IMR-90 (cell line): ENCODE measurements around the gene PEX6. TPM values are rescaled to one million over a fixed set of nuclear protein-coding genes. Genes with fewer than 3 reads are reported as not detected.

Source experiments
- ATAC-seq: fragments of 200-7000 bp; cut with Tn5 transposase; 2 replicates; pipeline ENCODE4 v1.9.1; 2020; ENCODE audit warnings: low read depth, mild to moderate bottlenecking, moderate library complexity
- BruUV-seq: library from RNA; stranded (reverse); fragments of 400-500 nt; replicated peaks from 2 replicates; lab custom pipeline; 2021; lab: Mats Ljungman, UMichigan
- CTCF ChIA-PET: fragments of 300-600 bp; formaldehyde crosslinking; extraction: SDS; loops from one replicate; lab custom pipeline; 2021; ENCODE audit warnings: antibody characterized with exemption; lab: Yijun Ruan, JAX
- POLR2A ChIA-PET: fragments of 300-600 bp; sonication (Branson Sonifier 250); formaldehyde crosslinking; loops from one replicate; lab custom pipeline; 2022; ENCODE audit warnings: antibody characterized with exemption; ENCODE audit not compliant: unreplicated experiment; lab: Charles Lee
- DNase-seq: peaks from one replicate; pipeline ENCODE4 v3.0.0; 2013
- H2AFZ ChIP-seq: replicated peaks from 2 replicates; pipeline ENCODE3; 2013; ENCODE audit warnings: low read length, mild to moderate bottlenecking; ENCODE audit not compliant: poor library complexity
- H2AK5ac ChIP-seq: 2 replicates; pipeline ENCODE4 v1.6.1; 2013; ENCODE audit warnings: low read depth, low read length, inconsistent platforms
- H2AK9ac ChIP-seq: replicated peaks from 2 replicates; pipeline ENCODE3; 2013; ENCODE audit warnings: mild to moderate bottlenecking, low read depth, low read length, moderate library complexity; ENCODE audit not compliant: poor library complexity
- H2BK120ac ChIP-seq: 2 replicates; pipeline ENCODE4 v1.6.1; 2013; ENCODE audit warnings: low read depth, low read length, inconsistent platforms
- H2BK15ac ChIP-seq: 3 replicates; pipeline ENCODE4 v1.6.1; 2013; ENCODE audit warnings: low read depth, low read length, inconsistent platforms
- H2BK20ac ChIP-seq: 2 replicates; pipeline ENCODE4 v1.6.1; 2013; ENCODE audit warnings: low read depth, mild to moderate bottlenecking, inconsistent platforms, low read length, moderate library complexity
- H2BK5ac ChIP-seq: 2 replicates; pipeline ENCODE4 v1.6.1; 2013; ENCODE audit warnings: mild to moderate bottlenecking, low read depth, low read length, inconsistent platforms; ENCODE audit not compliant: poor library complexity, severe bottlenecking
- H3K14ac ChIP-seq: replicated peaks from 2 replicates; pipeline ENCODE4 v1.6.1; 2013; ENCODE audit warnings: low read depth, low read length, inconsistent platforms
- H3K18ac ChIP-seq: 2 replicates; pipeline ENCODE4 v1.6.1; 2013; ENCODE audit warnings: low read depth, low read length, control low read depth
- H3K23ac ChIP-seq: 2 replicates; pipeline ENCODE4 v1.6.1; 2013; ENCODE audit warnings: low read depth, low read length, inconsistent platforms
- H3K27ac ChIP-seq: 2 replicates; pipeline ENCODE4 v1.5.1; 2013; ENCODE audit warnings: mild to moderate bottlenecking, control low read depth, low read length; ENCODE audit not compliant: insufficient read depth
- H3K27me3 ChIP-seq: 2 replicates; pipeline ENCODE4 v1.6.1; 2013; ENCODE audit warnings: low read length; ENCODE audit not compliant: control insufficient read depth, insufficient read depth
- H3K36me3 ChIP-seq: 2 replicates; pipeline ENCODE4 v1.6.1; 2013; ENCODE audit warnings: low read length, mixed read lengths; ENCODE audit not compliant: control insufficient read depth, insufficient read depth
- H3K4ac ChIP-seq: 2 replicates; pipeline ENCODE4 v1.6.1; 2013; ENCODE audit warnings: low read depth, low read length, inconsistent platforms
- H3K4me1 ChIP-seq: 2 replicates; pipeline ENCODE4 v1.6.1; 2013; ENCODE audit warnings: low read length, mixed read lengths; ENCODE audit not compliant: control insufficient read depth, insufficient read depth
- H3K4me2 ChIP-seq: 2 replicates; pipeline ENCODE4 v1.6.1; 2013; ENCODE audit warnings: low read depth, mild to moderate bottlenecking, control low read depth, low read length, moderate library complexity
- H3K4me3 ChIP-seq: 2 replicates; pipeline ENCODE4 v1.5.1; 2013; ENCODE audit warnings: low read depth, mild to moderate bottlenecking, control low read depth, low read length, moderate library complexity; ENCODE audit not compliant: insufficient read depth
- H3K56ac ChIP-seq: 2 replicates; pipeline ENCODE4 v1.6.1; 2013; ENCODE audit warnings: low read length, inconsistent platforms; ENCODE audit not compliant: insufficient read depth; ENCODE audit errors: extremely low read depth
- H3K79me1 ChIP-seq, 2 experiments: 2 replicates each; pipeline ENCODE4 v1.6.1; 2013; ENCODE audit warnings: low read length in 2 of 2, inconsistent platforms in 1 of 2, low read depth in 1 of 2
- H3K9ac ChIP-seq: 2 replicates; pipeline ENCODE4 v1.6.1; 2013; ENCODE audit warnings: low read depth, low read length, control low read depth
- H3K9me1 ChIP-seq: 2 replicates; pipeline ENCODE4 v1.6.1; 2013; ENCODE audit warnings: low read length, inconsistent platforms; ENCODE audit not compliant: insufficient read depth
- H3K9me3 ChIP-seq: 2 replicates; pipeline ENCODE4 v1.6.1; 2013; ENCODE audit warnings: low read length; ENCODE audit not compliant: control insufficient read depth, insufficient read depth
- H4K20me1 ChIP-seq: 2 replicates; pipeline ENCODE4 v1.6.1; 2013; ENCODE audit warnings: low read length, inconsistent platforms; ENCODE audit not compliant: insufficient read depth
- H4K5ac ChIP-seq: 2 replicates; pipeline ENCODE4 v1.6.1; 2013; ENCODE audit warnings: mild to moderate bottlenecking, low read depth, low read length, control low read depth
- H4K8ac ChIP-seq, 2 experiments: 2 replicates each; pipeline ENCODE4 v1.6.1; 2013; ENCODE audit warnings: low read depth in 2 of 2, low read length in 2 of 2, control low read depth in 1 of 2, inconsistent platforms in 1 of 2
- H4K91ac ChIP-seq: 2 replicates; pipeline ENCODE4 v1.6.1; 2013; ENCODE audit warnings: low read depth, low read length, inconsistent platforms; ENCODE audit not compliant: insufficient read depth
- CEBPB ChIP-seq: IDR thresholded peaks from 2 replicates; pipeline ENCODE4 v1.6.1; 2012; ENCODE audit warnings: low read depth, low read length, improper control_type of control experiment
- ELK1 ChIP-seq: fragments of 150-350 bp; IDR thresholded peaks from 2 replicates; pipeline ENCODE4 v1.6.1; 2016; ENCODE audit warnings: low read depth, mild to moderate bottlenecking, low read length, moderate library complexity, borderline replicate concordance
- MXI1 ChIP-seq: IDR thresholded peaks from 2 replicates; pipeline ENCODE4 v1.6.1; 2012; ENCODE audit warnings: low read depth, mild to moderate bottlenecking, low read length, moderate library complexity, borderline replicate concordance
- WGBS, 2 experiments: methylation state at CpG; one replicate each; pipeline versions ENCODE4 v1.1.5 to v1.1.7; 2013; ENCODE audit warnings: missing lambda C conversion rate in 2 of 2; ENCODE audit not compliant: insufficient read length in 1 of 2; ENCODE audit errors: extremely low coverage in 2 of 2; 5-methylcytosine and 5-hydroxymethylcytosine counted together
- dilution Hi-C: fragments of 300-500 bp; cut with HindIII; formaldehyde crosslinking; loops from one replicate; pipeline ENCODE4 v1.14.3; 2018; ENCODE audit warnings: low sequenced_read_pairs; ENCODE audit not compliant: unreplicated experiment
- in situ Hi-C: fragments of 300-500 bp; cut with MboI; formaldehyde crosslinking; loops from 3 replicates; pipeline ENCODE4 v1.14.3; 2019; ENCODE audit warnings: low sequenced_read_pairs, inconsistent platforms, mixed read lengths
- intact Hi-C: fragments of 100-400 bp; cut with micrococcal nuclease; formaldehyde crosslinking; loops from 2 replicates; pipeline ENCODE4 v1.10.0; 2022
- polyA plus RNA-seq, 3 experiments: library from polyadenylated mRNA; depleted of rRNA; stranded (reverse); fragments of >200 nt; gene quantifications; 2 replicates each; pipeline ENCODE4 v1.2.3, GENCODE V29; 2012; ENCODE audit warnings: low replicate concordance in 1 of 3
- total RNA-seq: library from RNA; depleted of rRNA; stranded (reverse); fragments of >200 nt; gene quantifications from 2 replicates; pipeline ENCODE4 v1.2.3, GENCODE V29; 2012

The PEX6 gene
- total and polyA plus RNA-seq, 2 of the 4 experiments (the other 2 are of a cell fraction): 10.4 to 10.6 TPM

- Histone ChIP-seq H4K91ac (peak within 1 kb of the TSS; percentile 97), H2AK5ac (peak within 1 kb of the TSS; percentile 91), H2AK9ac (peak within 1 kb of the TSS; percentile 97), H3K4me2 (peak within 1 kb of the TSS; percentile 97), H3K23ac (peak within 1 kb of the TSS; percentile 94), H4K5ac (peak within 1 kb of the TSS; percentile 98), H3K9me1 (0 out of 2 replicates have a peak, but pooled peaks cover 4% of the 10 kb centered on the region), H2AFZ (peak within 1 kb of the TSS; percentile 98), H2BK20ac (no peak within 1 kb of the TSS), H3K4me3 (peak within 1 kb of the TSS; percentile 77), H3K4ac (peak within 1 kb of the TSS; percentile 99), H2BK15ac (no peak within 1 kb of the TSS), H4K8ac (peak within 1 kb of the TSS; percentile 88 to 99), H3K18ac (peak within 1 kb of the TSS; percentile 58; the same call in 1 of the 2 replicates), H2BK120ac (peak within 1 kb of the TSS; percentile 74; the same call in 1 of the 2 replicates), H3K4me1 (peaks cover 9% of the 10 kb centered on the region), H3K14ac (peak within 1 kb of the TSS; percentile 98), H3K36me3 (peaks cover 48% of the 10 kb centered on the region), H3K56ac (peak within 1 kb of the TSS; percentile 77), H4K20me1 (peaks cover 12% of the 10 kb centered on the region), H3K27me3 (no peaks in the 10 kb centered on the region), H3K9me3 (no peaks in the 10 kb centered on the region), H3K79me1 (peaks cover 26 to 72% of the 10 kb centered on the region in 2 experiments), H3K9ac (peak within 1 kb of the TSS; percentile 95), H2BK5ac (peak within 1 kb of the TSS; percentile 83), H3K27ac (peak within 1 kb of the TSS; percentile 89)
- WGBS, 2 experiments: 0% methylated on average over 12 of the region's 56 CpGs; no CpG with 5 or more reads in 1 of the 2 experiments
- ChIA-PET POLR2A (interaction anchor here (0.6 kb wide), 3 partner anchors 38 to 248 kb away, joined by 3 read pairs; partner anchors contain the start of genes CNPY3, KLC4 and MRPL2), CTCF (no interaction called here)
- dilution Hi-C loops (no loop called here), intact Hi-C loops (no loop called here), in situ Hi-C loops (no loop called here)
- no TSS peak for BruUV-seq
- TF ChIP-seq MXI1 (peak; percentile 72; the same call in 1 of the 2 replicates), CEBPB (peak; percentile 16; the same call in 1 of the 2 replicates), ELK1 (no peak)
- ATAC-seq (peak; percentile 91), DNase-seq (peak; percentile 58)
These were observed 42.5 kb upstream of the PEX6 start, which contains the start of gene RRP36 for GRCh38 chr6:43021270-43022047. RRP36 (plus strand) TSS chr6:43021623; CDS start chr6:43021655, 32 bp downstream.
